Stimulated activated CD8-positive, alpha-beta memory T cell treated with anti-CD3 and anti-CD28 coated beads, Interleukin-4, amount 100 ng/mL, for 48 hours (primary cell): ENCODE results near the gene DOK1.

Source experiments
- DNase-seq: peaks from one replicate; pipeline ENCODE4 v3.0.0-alpha.2; 2020

DOK1 gene

DNA sequence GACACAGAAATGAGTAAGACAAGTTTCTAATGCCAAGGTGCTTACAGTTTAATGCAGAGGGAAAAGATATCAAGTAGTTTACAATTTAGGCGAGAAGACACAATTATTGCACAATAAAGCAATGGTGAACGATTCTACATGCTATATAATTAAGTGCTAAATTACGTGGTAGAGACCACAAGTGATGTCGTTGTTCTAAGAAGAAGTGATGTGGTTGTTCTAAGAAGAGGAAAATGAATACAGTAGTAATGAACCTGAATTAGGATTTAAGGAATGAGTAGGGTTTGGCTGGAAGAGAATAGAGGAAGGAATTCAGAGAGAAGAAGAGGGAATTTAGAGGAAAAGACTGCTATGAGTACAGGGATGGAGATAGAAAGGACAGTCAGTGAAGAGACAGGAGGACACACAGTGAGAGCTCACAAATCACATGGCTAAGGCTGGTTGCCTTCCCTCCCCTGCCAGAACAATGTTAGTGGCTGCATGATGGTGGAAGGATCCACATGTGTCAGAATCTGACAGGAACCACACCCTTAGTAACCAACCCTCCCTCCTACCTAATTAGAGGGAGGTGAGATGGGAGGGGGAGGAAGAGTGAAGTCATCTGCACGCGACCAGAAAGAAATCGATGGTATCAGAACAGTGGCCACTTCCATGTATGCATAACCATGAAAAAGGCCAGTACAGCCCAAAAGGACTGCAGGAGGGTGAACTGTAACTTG, 48.9 kb downstream of the DOK1 start:
- no peak for DNase-seq

DNA sequence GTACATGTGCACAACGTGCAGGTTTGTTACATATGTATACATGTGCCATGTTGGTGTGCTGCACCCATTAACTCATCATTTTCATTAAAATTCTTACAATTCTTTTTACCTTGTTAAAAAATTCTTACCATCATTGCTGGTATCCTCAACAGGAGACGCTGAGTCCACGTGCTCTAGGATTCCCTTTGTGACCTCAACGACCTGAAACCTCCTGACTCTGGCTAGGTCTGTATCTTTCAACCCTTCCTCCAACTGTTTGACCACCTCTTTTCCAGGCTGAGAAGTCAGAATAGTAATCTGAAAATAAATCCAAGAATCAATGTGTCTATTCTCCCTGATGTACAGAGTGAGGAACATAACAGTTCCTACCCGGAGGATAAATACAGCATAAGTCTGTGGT, 52.4 kb downstream of the DOK1 start:
- DNase-seq, result no peak
